Ovary (tissue), 9 donors: ENCODE data around the gene RFTN2. TPM values are rescaled to one million over a fixed set of nuclear protein-coding genes. Genes with fewer than 3 reads are reported as not detected.

Experiments used
- DNase-seq, 5 donors: peaks; one replicate each; pipeline ENCODE4 v3.0.0-alpha.2; 2019 to 2020
- H3K27ac ChIP-seq, 2 donors: fragments of 200-600 bp; one replicate each; pipeline versions ENCODE4 v1.5.1 to v1.8.0; 2019 to 2022
- H3K27me3 ChIP-seq: fragments of 200-600 bp; one replicate; pipeline ENCODE4 v1.8.0; 2022
- H3K36me3 ChIP-seq: fragments of 200-600 bp; sonication (generic); one replicate; pipeline ENCODE4 v1.5.1; 2019
- H3K4me1 ChIP-seq: one replicate; pipeline ENCODE4 v1.8.1; 2013; ENCODE audit warnings: mild to moderate bottlenecking, moderate library complexity; ENCODE audit not compliant: insufficient read depth
- H3K4me3 ChIP-seq: fragments of 200-600 bp; sonication (generic); one replicate; pipeline ENCODE4 v1.5.1; 2017
- H3K9me3 ChIP-seq, 2 donors: fragments of 200-600 bp in 1 of 2; sonication (generic) in 1 of 2; one replicate each; pipeline versions ENCODE4 v1.5.1 to v1.8.1; 2013 to 2019; ENCODE audit warnings: mild to moderate bottlenecking in 1 of 2, moderate library complexity in 1 of 2
- EP300 ChIP-seq: sonication (generic); formaldehyde crosslinking; IDR thresholded peaks from one replicate; pipeline ENCODE4 v1.6.1; 2017; ENCODE audit warnings: antibody characterized with exemption
- POLR2A ChIP-seq: fragments of 450-650 bp; IDR thresholded peaks from one replicate; pipeline ENCODE4 v1.6.1; 2017; ENCODE audit warnings: antibody characterized with exemption, mild to moderate bottlenecking, moderate library complexity
- WGBS, 3 donors: extraction: QIAGEN DNeasy Blood & Tissue Kit in 1 of 3; methylation state at CpG; one replicate each; pipeline versions ENCODE4 v1.1.5 to v1.1.7; 2013 to 2017; 5-methylcytosine and 5-hydroxymethylcytosine counted together
- intact Hi-C, 4 donors: fragments of 100-400 bp; cut with DNase I; formaldehyde crosslinking; loops; one replicate each; pipeline versions ENCODE4 v1.11.0 to v1.15.1; 2022 to 2023
- polyA plus RNA-seq, 2 donors: library from polyadenylated mRNA; stranded (reverse); fragments of 200-250 nt in 1 of 2; fragments of 350-450 nt in 1 of 2; fragmentation: Illumina TruSeq in 1 of 2; extraction: RNeasy Lipid Tissue Mini Kit (QIAGEN cat#74804) in 1 of 2; gene quantifications; one replicate each; pipeline ENCODE4 v1.2.3, GENCODE V29; 2013 to 2014
- total RNA-seq, 7 donors: library from RNA; depleted of rRNA in 2 of 7; stranded (reverse); fragments of >200 nt in 2 of 7; fragmentation: NEBNext Ultra II Directional in 3 of 7; extraction: Animal tissue kit (Norgen Biotek cat#: 25700) in 3 of 7; gene quantifications; one replicate each; pipeline versions ENCODE4 v1.1.0 to v1.2.4, GENCODE V29; 2016 to 2023
- TF ChIP-seq, protein P1 (sequence below), 3 donors: fragments of 450-650 bp in 2 of 3; fragments of 200-600 bp in 1 of 3; IDR thresholded peaks; one replicate each; pipeline versions ENCODE4 v1.5.1 to v1.8.0; 2016 to 2022; ENCODE audit warnings: antibody characterized with exemption in 3 of 3, mild to moderate bottlenecking in 1 of 3
- donor health status: DM: no; HTN: no; CAD: no; lungs with moderate emphysema.
- donor health status: DM: no; HTN: no; CAD: no.
- donor health status: Bipolar disorder and iron deficiency.
- donor health status: DM: yes; HTN: yes; CAD: no.
- donor health status: DM: no; HTN: no; CAD: no.
- donor health status: DM: yes; HTN: yes; CAD: no.

RFTN2 gene
- total and polyA plus RNA-seq, 9 donors: 8.1 to 22.1 (median 13.4) TPM

- TF ChIP-seq EP300: no peak
- TF ChIP-seq POLR2A: no peak
- TF ChIP-seq, protein P1, sequence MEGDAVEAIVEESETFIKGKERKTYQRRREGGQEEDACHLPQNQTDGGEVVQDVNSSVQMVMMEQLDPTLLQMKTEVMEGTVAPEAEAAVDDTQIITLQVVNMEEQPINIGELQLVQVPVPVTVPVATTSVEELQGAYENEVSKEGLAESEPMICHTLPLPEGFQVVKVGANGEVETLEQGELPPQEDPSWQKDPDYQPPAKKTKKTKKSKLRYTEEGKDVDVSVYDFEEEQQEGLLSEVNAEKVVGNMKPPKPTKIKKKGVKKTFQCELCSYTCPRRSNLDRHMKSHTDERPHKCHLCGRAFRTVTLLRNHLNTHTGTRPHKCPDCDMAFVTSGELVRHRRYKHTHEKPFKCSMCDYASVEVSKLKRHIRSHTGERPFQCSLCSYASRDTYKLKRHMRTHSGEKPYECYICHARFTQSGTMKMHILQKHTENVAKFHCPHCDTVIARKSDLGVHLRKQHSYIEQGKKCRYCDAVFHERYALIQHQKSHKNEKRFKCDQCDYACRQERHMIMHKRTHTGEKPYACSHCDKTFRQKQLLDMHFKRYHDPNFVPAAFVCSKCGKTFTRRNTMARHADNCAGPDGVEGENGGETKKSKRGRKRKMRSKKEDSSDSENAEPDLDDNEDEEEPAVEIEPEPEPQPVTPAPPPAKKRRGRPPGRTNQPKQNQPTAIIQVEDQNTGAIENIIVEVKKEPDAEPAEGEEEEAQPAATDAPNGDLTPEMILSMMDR (IDR thresholded peaks at IDR 0.05): no peak
- H3K36me3 ChIP-seq: no peaks in the 10 kb centered on the region
- no peaks in the 10 kb centered on the region for H3K9me3 ChIP-seq
- 0 to 24% (median 2%) methylated on average over 1 of the region's 1 CpG for WGBS, 3 donors
- H3K4me3 ChIP-seq: no peak overlapping the region
- intact Hi-C loops: no loop called here
- no peak for DNase-seq
- H3K4me1 ChIP-seq: no peaks in the 10 kb centered on the region
- H3K27ac ChIP-seq: no peak overlapping the region
- no peaks in the 10 kb centered on the region for H3K27me3 ChIP-seq
These were observed 61.8 kb downstream of the RFTN2 start for GRCh38 chr2:197613509-197613987.

GRCh38 chr2:197606180-197606579 lies 69.2 kb downstream of the RFTN2 start:
- Histone ChIP-seq H3K36me3 (no peaks in the 10 kb centered on the region), H3K4me3 (no peak overlapping the region), H3K9me3 (no peaks in the 10 kb centered on the region), H3K27me3 (no peaks in the 10 kb centered on the region), H3K4me1 (no peaks in the 10 kb centered on the region), H3K27ac (no peak overlapping the region)
- TF ChIP-seq, protein P1 (IDR thresholded peaks at IDR 0.05): no peak
- TF ChIP-seq EP300 (no peak), POLR2A (no peak)
- 91 to 98% (median 96%) methylated on average over 2 of the region's 2 CpGs for WGBS, 3 donors
- no peak for DNase-seq
- intact Hi-C loops: no loop called here

DNA sequence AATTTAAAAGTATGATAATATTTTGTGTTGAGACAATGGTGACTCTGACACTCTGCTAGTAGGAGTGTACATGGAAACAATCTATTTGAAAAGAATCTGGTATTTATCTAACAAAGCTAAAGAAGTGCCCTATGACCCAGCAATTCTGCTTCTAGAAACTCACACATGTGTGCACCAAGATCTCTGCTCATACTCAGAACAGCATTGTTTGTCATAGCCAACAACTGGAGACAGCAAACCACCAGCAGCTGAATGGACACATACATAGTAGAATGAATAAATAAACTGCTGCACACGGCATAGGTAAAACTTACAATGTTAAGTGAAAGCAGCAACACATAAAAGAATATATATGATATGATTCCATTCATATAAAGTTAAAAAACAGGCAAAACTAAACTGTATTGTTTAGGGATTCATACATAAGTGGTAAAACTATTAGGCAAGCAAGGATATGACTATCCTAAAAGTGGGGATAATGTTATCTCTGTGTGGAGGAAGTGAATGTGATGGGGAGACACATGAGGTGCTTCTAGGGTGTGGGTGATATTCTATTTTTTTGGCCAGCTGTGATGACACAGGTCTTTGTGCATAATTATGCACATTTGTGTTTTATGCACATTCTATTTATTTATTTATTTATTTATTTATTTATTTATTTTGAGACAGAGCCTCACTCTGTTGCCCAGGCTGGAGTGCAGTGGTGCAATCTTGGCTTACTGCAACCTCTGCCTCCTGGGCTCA lies 71.1 kb downstream of the RFTN2 start:
- intact Hi-C loops: no loop called here
- no peak for DNase-seq

GRCh38 chr2:197601726-197602125 lies 73.7 kb downstream of the RFTN2 start:
- no peaks in the 10 kb centered on the region for H3K27me3 ChIP-seq
- DNase-seq: no peak
- no peaks in the 10 kb centered on the region for H3K9me3 ChIP-seq
- no peak overlapping the region for H3K4me3 ChIP-seq
- TF ChIP-seq POLR2A: no peak
- TF ChIP-seq, protein P1 (IDR thresholded peaks at IDR 0.05): no peak
- TF ChIP-seq EP300: no peak
- H3K36me3 ChIP-seq: no peaks in the 10 kb centered on the region
- H3K27ac ChIP-seq: no peak overlapping the region
- intact Hi-C loops: no loop called here
- H3K4me1 ChIP-seq: no peaks in the 10 kb centered on the region
- WGBS, 3 donors: 66 to 80% (median 69%) methylated on average over 2 of the region's 2 CpGs

More for the DNA sequence above, 71.1 kb downstream of the RFTN2 start:
- TF ChIP-seq EP300 (no peak), POLR2A (no peak)
- TF ChIP-seq, protein P1 (IDR thresholded peaks at IDR 0.05): no peak
- 49 to 66% (median 63%) methylated on average over 1 of the region's 1 CpG for WGBS, 3 donors
- Histone ChIP-seq H3K27me3 (no peaks in the 10 kb centered on the region), H3K36me3 (no peaks in the 10 kb centered on the region), H3K4me1 (no peaks in the 10 kb centered on the region), H3K27ac (no peak overlapping the region), H3K4me3 (no peak overlapping the region), H3K9me3 (no peaks in the 10 kb centered on the region)
